GM23248 (cell line): ENCODE data around the gene MGAT3.

Experiments
- EZH2 ChIP-seq: fragments of 200-600 bp; sonication (generic); IDR thresholded peaks from 2 replicates; pipeline ENCODE4 v1.6.1; 2018; ENCODE audit warnings: antibody characterized with exemption, mild to moderate bottlenecking; ENCODE audit not compliant: insufficient read depth, poor library complexity, severe bottlenecking
- EZH2phosphoT487 ChIP-seq: fragments of 200-600 bp; sonication (generic); IDR thresholded peaks from 2 replicates; pipeline ENCODE4 v1.6.1; 2018; ENCODE audit warnings: antibody characterized with exemption, moderate library complexity, mild to moderate bottlenecking, low read depth; ENCODE audit not compliant: insufficient read depth

- TF ChIP-seq EZH2phosphoT487 (no peak), EZH2 (no peak)
These were observed 10.6 kb downstream of the MGAT3 start for GRCh38 chr22:39467390-39467895.
